Neural cell (in vitro differentiated cells): ENCODE results near the gene FGF21.
A peak's percentile ranks its signal among the peaks of the same experiment; 100 is the strongest.

Experiments
- CTCF ChIP-seq: fragments of 450-650 bp; IDR thresholded peaks from 2 replicates; pipeline ENCODE4 v1.5.1; 2014; ENCODE audit warnings: antibody characterized with exemption, mild to moderate bottlenecking, moderate library complexity; ENCODE audit not compliant: poor library complexity, severe bottlenecking
- EP300 ChIP-seq: fragments of 450-650 bp; conservative IDR thresholded peaks from 2 replicates; pipeline ENCODE4 v1.6.1; 2014; ENCODE audit warnings: antibody characterized with exemption, mild to moderate bottlenecking, moderate library complexity; ENCODE audit not compliant: poor library complexity, severe bottlenecking
- EZH2 ChIP-seq: fragments of 200-600, 300-800 bp; shearing (Covaris generic), sonication (generic); IDR thresholded peaks from 2 replicates; pipeline ENCODE4 v1.6.1; 2014; ENCODE audit warnings: antibody characterized with exemption, low read length, borderline replicate concordance, mild to moderate bottlenecking; ENCODE audit not compliant: insufficient read depth, poor library complexity, severe bottlenecking
- POLR2AphosphoS5 ChIP-seq: IDR thresholded peaks from 2 replicates; pipeline ENCODE4 v1.6.1; 2012
- RAD21 ChIP-seq: fragments of 450-650 bp; conservative IDR thresholded peaks from 2 replicates; pipeline ENCODE4 v1.6.1; 2014; ENCODE audit warnings: antibody characterized with exemption, mild to moderate bottlenecking, moderate library complexity
- REST ChIP-seq: IDR thresholded peaks from 2 replicates; pipeline ENCODE4 v1.6.1; 2012; ENCODE audit warnings: borderline replicate concordance
- SMC3 ChIP-seq: fragments of 450-650 bp; conservative IDR thresholded peaks from 2 replicates; pipeline ENCODE4 v1.6.1; 2014; ENCODE audit warnings: antibody characterized with exemption, mild to moderate bottlenecking, moderate library complexity; ENCODE audit not compliant: poor library complexity
- TAF1 ChIP-seq: IDR thresholded peaks from 2 replicates; pipeline ENCODE4 v1.6.1; 2012; ENCODE audit warnings: low read depth

GRCh38 chr19:48713864-48714755 is 41.2 kb upstream of the FGF21 start:
- peak; percentile 48 for TF ChIP-seq SMC3
- TF ChIP-seq POLR2AphosphoS5, result peak; percentile 76
- TF ChIP-seq EP300, result no peak
- no peak for TF ChIP-seq TAF1
- TF ChIP-seq EZH2, result no peak
- peak; percentile 40 for TF ChIP-seq CTCF
- TF ChIP-seq REST, result peak; percentile 29
- TF ChIP-seq RAD21, result peak; percentile 32
